ENCODE measurements around the gene PET100. TPM values are rescaled to one million over a fixed set of nuclear protein-coding genes. Genes with fewer than 3 reads are reported as not detected.

The PET100 gene
- 126 TPM for total RNA-seq (2021; ENCODE audit: unreplicated experiment)
- polyA plus RNA-seq (2012): 57.2 and 88.5 TPM in 2 replicates
- Bru-seq, nascent RNA: percentile 76 among the genes with signal in this experiment
- percentile 81 among the genes with signal in this experiment for BruChase-seq, experiment 1, labeled RNA remaining after a 6-hour chase
- BruChase-seq, experiment 2, labeled RNA remaining after a 2-hour chase: percentile 77 among the genes with signal in this experiment
- long read RNA-seq, transcript PET100-202 (4 exons, 719 nt): major isoform, 68 of 94 reads
- long read RNA-seq, transcript PET100-207 (1 exons, 1,815 nt): minor isoform, 12 of 94 reads
- long read RNA-seq, partial matches to known transcripts: 4 of 94 reads
- long read RNA-seq, other reads (novel, unspliced or antisense): 4 of 94 reads

GRCh38 chr19:7629347-7630054 lies at the start of gene PET100, which contains the start of gene XAB2:
Gene PET100, plus strand, starts transcription at chr19:7629793. Its CDS starts 41 bp downstream, at chr19:7629834.
Gene XAB2, minus strand, starts transcription at chr19:7629545. Its CDS starts 18 bp downstream, at chr19:7629527.
- BruUV-seq (replicated peaks): no TSS peak
- peak; percentile 55 for TF ChIP-seq POLR2AphosphoS5 (IDR thresholded peaks at IDR 0.05; ENCODE audit: low read depth, low read length)
- TF ChIP-seq RAD21 (IDR thresholded peaks at IDR 0.05; ENCODE audit: low read depth): no peak
- peak; percentile 20 for TF ChIP-seq ZBTB33 (IDR thresholded peaks at IDR 0.05; ENCODE audit: extremely low read depth, insufficient replicate concordance, low read length)
- no peak; the same call in 1 of the 2 replicates for TF ChIP-seq SRF (IDR thresholded peaks at IDR 0.05; ENCODE audit: low read depth)
- TF ChIP-seq POLR2A (IDR thresholded peaks at IDR 0.05; ENCODE audit: borderline replicate concordance, extremely low read depth, insufficient read depth, insufficient read length): no peak
- TF ChIP-seq EZH2 (IDR thresholded peaks at IDR 0.05): no peak
- TF ChIP-seq SP1 (IDR thresholded peaks at IDR 0.05; ENCODE audit: low read depth): peak; percentile 100
- TF ChIP-seq EZH2phosphoT487 (IDR thresholded peaks at IDR 0.05; ENCODE audit: borderline replicate concordance): no peak
- TF ChIP-seq EGR1 (IDR thresholded peaks at IDR 0.05; ENCODE audit: low read depth): no peak
- no peak for TF ChIP-seq FOSL1 (IDR thresholded peaks at IDR 0.05; ENCODE audit: low read depth)
- no peak for TF ChIP-seq ATF3 (IDR thresholded peaks at IDR 0.05)
- TF ChIP-seq MAX (IDR thresholded peaks at IDR 0.05): peak; percentile 48; the same call in 1 of the 2 replicates
- peak; percentile 44; the same call in 1 of the 2 replicates for TF ChIP-seq ZFX (IDR thresholded peaks at IDR 0.05)
- TF ChIP-seq CTCF (IDR thresholded peaks at IDR 0.05 in 2 of 3, conservative IDR thresholded peaks at IDR 0.05 in 1 of 3; ENCODE audit: borderline replicate concordance in 1 of 3, insufficient read depth in 1 of 3, low read depth in 2 of 3, low read length in 2 of 3): no peak
- no peak for TF ChIP-seq CEBPB (IDR thresholded peaks at IDR 0.05; ENCODE audit: low read depth)
- TF ChIP-seq TCF7L2 (IDR thresholded peaks at IDR 0.05; ENCODE audit: borderline replicate concordance, extremely low read depth, insufficient read depth, insufficient read length): peak; percentile 75
- peak; percentile 88 for TF ChIP-seq YY1 (IDR thresholded peaks at IDR 0.05; ENCODE audit: extremely low read depth, insufficient replicate concordance, low read depth, low read length)
- 0 out of 2 replicates have a peak, but pooled peaks have one; percentile 46 for TF ChIP-seq SIN3A (IDR thresholded peaks at IDR 0.05; ENCODE audit: low read depth)
- TF ChIP-seq ELF1 (IDR thresholded peaks at IDR 0.05; ENCODE audit: borderline replicate concordance, low read depth): no peak; the same call in 1 of the 2 replicates

More at GRCh38 chr19:7629347-7630054, at the start of gene PET100, which contains the start of gene XAB2:
- Histone ChIP-seq H3K4me1 (ENCODE audit: control insufficient read depth in 1 of 2, insufficient read depth in 2 of 2, low read length in 2 of 2) (peaks cover 7 to 18% of the 10 kb centered on the region in 2 experiments), H3K9me3 (ENCODE audit: control insufficient read depth in 1 of 2, insufficient read depth in 1 of 2, low read depth in 1 of 2, low read length in 2 of 2) (no peaks in the 10 kb centered on the region), H3K27ac (ENCODE audit: low read depth, low read length) (peak within 1 kb of the TSS; percentile 66), H2AFZ (ENCODE audit: low read depth, low read length, poor library complexity, severe bottlenecking) (no peak within 1 kb of the TSS), H4K20me1 (ENCODE audit: insufficient read depth) (no peaks in the 10 kb centered on the region), H3K4me2 (ENCODE audit: low read length) (peak within 1 kb of the TSS; percentile 95), H3K9ac (ENCODE audit: low read length) (peak within 1 kb of the TSS; percentile 90), H3K27me3 (ENCODE audit: insufficient read depth, low read length) (no peaks in the 10 kb centered on the region), H3K9me2 (ENCODE audit: insufficient read depth) (no peaks in the 10 kb centered on the region), H3K36me3 (ENCODE audit: control insufficient read depth in 1 of 2, insufficient read depth in 2 of 2, low read length in 2 of 2) (peaks cover 0 to 20% of the 10 kb centered on the region in 2 experiments; a peak in 3 of 4 replicates), H3K4me3 (replicated peaks in 1 of 2; ENCODE audit: low read depth in 1 of 2, low read length in 2 of 2) (peak within 1 kb of the TSS; percentile 79 to 96), H3K79me2 (ENCODE audit: insufficient read depth, low read length) (peaks cover 65% of the 10 kb centered on the region)
- CTCF ChIA-PET: interaction anchor here (0.8 to 1.7 kb wide), 4 partner anchors 12 to 784 kb away, joined by 3 to 11 read pairs (median 5); partner anchors contain the start of genes MARCHF2 and TRAPPC5
- intact Hi-C loops (cut with micrococcal nuclease): no loop called here
- DNase-seq (ENCODE audit: low read depth, low spot score) (peak; percentile 98), ATAC-seq (peak; percentile 95)
- POLR2A ChIA-PET: interaction anchor here (0.8 to 2.0 kb wide), 2 partner anchors 8 to 24 kb away, joined by 5 to 6 read pairs; no protein-coding TSS in a partner anchor
- RAD21 ChIA-PET (ENCODE audit: low non-redundant PET in 1 of 2, low total read pairs in 2 of 2, uncharacterized antibody in 2 of 2, unreplicated experiment in 2 of 2): interaction anchor here (0.7 to 0.9 kb wide), 3 partner anchors 57 to 61 kb away, joined by 3 read pairs; no protein-coding TSS in a partner anchor
